ENCODE data around the gene MRPS18A.

DNA sequence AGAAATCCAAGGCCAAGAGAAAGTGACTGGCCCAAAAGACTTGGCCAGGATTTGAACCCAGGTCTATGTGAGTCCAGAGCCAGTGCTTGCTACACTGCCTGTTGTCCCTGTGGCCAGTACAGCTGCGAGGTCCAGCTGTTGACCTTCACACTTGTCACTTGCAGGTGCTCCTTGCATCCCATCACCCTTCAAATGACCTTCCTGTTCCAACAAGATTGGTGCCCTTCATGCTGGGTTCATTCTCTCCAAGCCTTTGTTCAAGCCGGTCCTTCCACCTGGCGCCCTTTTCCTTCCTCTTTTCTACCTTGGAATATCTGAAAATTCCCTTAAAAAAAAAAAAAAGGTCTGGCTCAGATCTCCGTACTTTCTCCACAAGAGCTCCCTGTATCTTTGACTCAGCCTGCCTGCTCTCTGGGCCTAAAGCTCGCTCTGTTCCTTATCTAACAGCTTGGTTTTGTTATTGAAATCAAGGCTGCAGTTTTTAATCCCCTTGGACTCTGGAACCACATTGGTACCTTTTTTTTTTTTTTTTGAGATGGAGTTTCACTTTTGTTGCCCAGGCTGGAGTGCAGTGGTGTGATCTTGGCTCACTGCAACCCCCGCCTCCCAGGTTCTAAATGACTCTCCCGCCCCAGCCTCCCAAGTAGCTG, 22.2 kb upstream of the MRPS18A start:
- TF ChIP-seq, protein P1, sequence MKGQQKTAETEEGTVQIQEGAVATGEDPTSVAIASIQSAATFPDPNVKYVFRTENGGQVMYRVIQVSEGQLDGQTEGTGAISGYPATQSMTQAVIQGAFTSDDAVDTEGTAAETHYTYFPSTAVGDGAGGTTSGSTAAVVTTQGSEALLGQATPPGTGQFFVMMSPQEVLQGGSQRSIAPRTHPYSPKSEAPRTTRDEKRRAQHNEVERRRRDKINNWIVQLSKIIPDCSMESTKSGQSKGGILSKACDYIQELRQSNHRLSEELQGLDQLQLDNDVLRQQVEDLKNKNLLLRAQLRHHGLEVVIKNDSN (IDR thresholded peaks at IDR 0.05) = no peak
- TF ChIP-seq TAF1 (IDR thresholded peaks at IDR 0.05; ENCODE audit: low read depth) (no peak), YY1 (IDR thresholded peaks at IDR 0.05; ENCODE audit: low read depth) (no peak), EP300 (IDR thresholded peaks at IDR 0.05; ENCODE audit: borderline replicate concordance) (no peak), TEAD4 (IDR thresholded peaks at IDR 0.05) (no peak), CREB1 (IDR thresholded peaks at IDR 0.05; ENCODE audit: low read depth) (no peak), NFIC (IDR thresholded peaks at IDR 0.05) (no peak), ZBTB7A (IDR thresholded peaks at IDR 0.05; ENCODE audit: low read depth) (no peak), RAD21 (IDR thresholded peaks at IDR 0.05; ENCODE audit: low read depth) (no peak), TCF12 (IDR thresholded peaks at IDR 0.05; ENCODE audit: low read depth) (no peak)
- TF ChIP-seq, protein P2, sequence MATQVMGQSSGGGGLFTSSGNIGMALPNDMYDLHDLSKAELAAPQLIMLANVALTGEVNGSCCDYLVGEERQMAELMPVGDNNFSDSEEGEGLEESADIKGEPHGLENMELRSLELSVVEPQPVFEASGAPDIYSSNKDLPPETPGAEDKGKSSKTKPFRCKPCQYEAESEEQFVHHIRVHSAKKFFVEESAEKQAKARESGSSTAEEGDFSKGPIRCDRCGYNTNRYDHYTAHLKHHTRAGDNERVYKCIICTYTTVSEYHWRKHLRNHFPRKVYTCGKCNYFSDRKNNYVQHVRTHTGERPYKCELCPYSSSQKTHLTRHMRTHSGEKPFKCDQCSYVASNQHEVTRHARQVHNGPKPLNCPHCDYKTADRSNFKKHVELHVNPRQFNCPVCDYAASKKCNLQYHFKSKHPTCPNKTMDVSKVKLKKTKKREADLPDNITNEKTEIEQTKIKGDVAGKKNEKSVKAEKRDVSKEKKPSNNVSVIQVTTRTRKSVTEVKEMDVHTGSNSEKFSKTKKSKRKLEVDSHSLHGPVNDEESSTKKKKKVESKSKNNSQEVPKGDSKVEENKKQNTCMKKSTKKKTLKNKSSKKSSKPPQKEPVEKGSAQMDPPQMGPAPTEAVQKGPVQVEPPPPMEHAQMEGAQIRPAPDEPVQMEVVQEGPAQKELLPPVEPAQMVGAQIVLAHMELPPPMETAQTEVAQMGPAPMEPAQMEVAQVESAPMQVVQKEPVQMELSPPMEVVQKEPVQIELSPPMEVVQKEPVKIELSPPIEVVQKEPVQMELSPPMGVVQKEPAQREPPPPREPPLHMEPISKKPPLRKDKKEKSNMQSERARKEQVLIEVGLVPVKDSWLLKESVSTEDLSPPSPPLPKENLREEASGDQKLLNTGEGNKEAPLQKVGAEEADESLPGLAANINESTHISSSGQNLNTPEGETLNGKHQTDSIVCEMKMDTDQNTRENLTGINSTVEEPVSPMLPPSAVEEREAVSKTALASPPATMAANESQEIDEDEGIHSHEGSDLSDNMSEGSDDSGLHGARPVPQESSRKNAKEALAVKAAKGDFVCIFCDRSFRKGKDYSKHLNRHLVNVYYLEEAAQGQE (IDR thresholded peaks at IDR 0.05; ENCODE audit: low read depth) = no peak
- TF ChIP-seq, protein P3, sequence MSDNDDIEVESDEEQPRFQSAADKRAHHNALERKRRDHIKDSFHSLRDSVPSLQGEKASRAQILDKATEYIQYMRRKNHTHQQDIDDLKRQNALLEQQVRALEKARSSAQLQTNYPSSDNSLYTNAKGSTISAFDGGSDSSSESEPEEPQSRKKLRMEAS (IDR thresholded peaks at IDR 0.05) = no peak

Measured in Ishikawa (cell line).